H1 (cell line): ENCODE results near the gene DIP2C.

ENCODE experiments used
- CBX8 ChIP-seq: fragments of 300-800, 300-1000 bp; sonication (generic); IDR thresholded peaks from 2 replicates; pipeline ENCODE4 v1.7.1; 2016; ENCODE audit warnings: low read depth, low read length, borderline replicate concordance
- EZH2 ChIP-seq: fragments of 200-600 bp; sonication (generic); IDR thresholded peaks from 2 replicates; pipeline ENCODE4 v1.7.1; 2012; ENCODE audit warnings: low read depth, mild to moderate bottlenecking, moderate library complexity, low read length, inconsistent platforms; ENCODE audit not compliant: severe bottlenecking
- POLR2A ChIP-seq, 2 experiments: IDR thresholded peaks; 1 replicate in 1 of 2; 2 replicates in 1 of 2; pipeline ENCODE4 v1.6.1; 2011; ENCODE audit warnings: low read depth in 2 of 2, low read length in 2 of 2, mild to moderate bottlenecking in 2 of 2; ENCODE audit errors: control extremely low read depth in 1 of 2
- POLR2AphosphoS5 ChIP-seq: IDR thresholded peaks from 2 replicates; pipeline ENCODE4 v1.6.1; 2011; ENCODE audit warnings: low read depth, low read length
- TF ChIP-seq, protein P1 (sequence below), 3 experiments: IDR thresholded peaks; 1 replicate in 2 of 3; 2 replicates in 1 of 3; pipeline versions ENCODE4 v1.5.1 to v1.6.1; 2011; ENCODE audit warnings: low read length in 3 of 3, mild to moderate bottlenecking in 3 of 3, inconsistent platforms in 2 of 3, low read depth in 1 of 3, moderate library complexity in 1 of 3; ENCODE audit not compliant: insufficient read depth in 1 of 3; ENCODE audit errors: control extremely low read depth in 1 of 3

GRCh38 chr10:522350-522749 is 167.1 kb downstream of the DIP2C start:
- TF ChIP-seq EZH2 (no peak), CBX8 (no peak), POLR2AphosphoS5 (no peak), POLR2A (IDR thresholded peaks at IDR 0.05; ENCODE audit: control extremely low read depth in 1 of 2, low read depth in 2 of 2, low read length in 2 of 2) (no peak)
- TF ChIP-seq, protein P1, sequence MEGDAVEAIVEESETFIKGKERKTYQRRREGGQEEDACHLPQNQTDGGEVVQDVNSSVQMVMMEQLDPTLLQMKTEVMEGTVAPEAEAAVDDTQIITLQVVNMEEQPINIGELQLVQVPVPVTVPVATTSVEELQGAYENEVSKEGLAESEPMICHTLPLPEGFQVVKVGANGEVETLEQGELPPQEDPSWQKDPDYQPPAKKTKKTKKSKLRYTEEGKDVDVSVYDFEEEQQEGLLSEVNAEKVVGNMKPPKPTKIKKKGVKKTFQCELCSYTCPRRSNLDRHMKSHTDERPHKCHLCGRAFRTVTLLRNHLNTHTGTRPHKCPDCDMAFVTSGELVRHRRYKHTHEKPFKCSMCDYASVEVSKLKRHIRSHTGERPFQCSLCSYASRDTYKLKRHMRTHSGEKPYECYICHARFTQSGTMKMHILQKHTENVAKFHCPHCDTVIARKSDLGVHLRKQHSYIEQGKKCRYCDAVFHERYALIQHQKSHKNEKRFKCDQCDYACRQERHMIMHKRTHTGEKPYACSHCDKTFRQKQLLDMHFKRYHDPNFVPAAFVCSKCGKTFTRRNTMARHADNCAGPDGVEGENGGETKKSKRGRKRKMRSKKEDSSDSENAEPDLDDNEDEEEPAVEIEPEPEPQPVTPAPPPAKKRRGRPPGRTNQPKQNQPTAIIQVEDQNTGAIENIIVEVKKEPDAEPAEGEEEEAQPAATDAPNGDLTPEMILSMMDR (IDR thresholded peaks at IDR 0.05; ENCODE audit: control extremely low read depth in 1 of 3, insufficient read depth in 1 of 3, low read depth in 1 of 3, low read length in 3 of 3): no peak
